Loucy (cell line): ENCODE measurements around the gene ST3GAL3.

Source experiments
- EZH2phosphoT487 ChIP-seq: fragments of 200-600 bp; IDR thresholded peaks from 2 replicates; pipeline ENCODE4 v1.6.1; 2018; ENCODE audit warnings: antibody characterized with exemption, mild to moderate bottlenecking, moderate library complexity, borderline replicate concordance
- TF ChIP-seq, protein P1 (sequence below): fragments of 200-600 bp; sonication (generic); conservative IDR thresholded peaks from 2 replicates; pipeline ENCODE4 v1.5.1; 2014; ENCODE audit warnings: mild to moderate bottlenecking, antibody characterized with exemption, low read length

DNA sequence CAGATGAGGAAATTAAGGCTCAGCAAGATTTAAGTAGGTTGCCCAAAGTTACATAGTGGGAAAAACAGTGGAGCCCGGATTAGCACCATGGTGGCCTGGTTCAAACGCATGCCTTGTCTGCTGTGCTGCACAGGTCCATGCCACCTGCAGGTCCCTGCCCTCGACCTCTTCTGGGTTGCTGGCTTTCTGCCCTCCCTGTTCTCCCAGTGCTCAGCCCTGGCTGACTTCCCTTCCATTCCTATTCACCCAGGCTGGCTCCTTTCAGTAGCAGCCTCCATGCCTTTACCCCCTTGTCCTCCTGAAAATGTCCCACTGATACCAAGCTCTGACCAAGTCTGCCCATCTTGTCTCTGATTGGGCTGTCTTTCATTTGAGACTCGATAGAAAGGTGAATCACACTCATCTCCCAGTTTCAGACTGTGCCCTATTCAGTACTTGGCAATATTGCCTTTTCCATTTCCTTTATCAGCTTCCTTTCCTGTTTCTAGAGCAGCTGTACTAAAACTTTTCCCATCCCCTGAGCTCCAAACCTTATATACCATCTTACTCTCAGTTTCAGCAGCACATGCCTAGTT, 75.8 kb downstream of the ST3GAL3 start:
- TF ChIP-seq, protein P1, sequence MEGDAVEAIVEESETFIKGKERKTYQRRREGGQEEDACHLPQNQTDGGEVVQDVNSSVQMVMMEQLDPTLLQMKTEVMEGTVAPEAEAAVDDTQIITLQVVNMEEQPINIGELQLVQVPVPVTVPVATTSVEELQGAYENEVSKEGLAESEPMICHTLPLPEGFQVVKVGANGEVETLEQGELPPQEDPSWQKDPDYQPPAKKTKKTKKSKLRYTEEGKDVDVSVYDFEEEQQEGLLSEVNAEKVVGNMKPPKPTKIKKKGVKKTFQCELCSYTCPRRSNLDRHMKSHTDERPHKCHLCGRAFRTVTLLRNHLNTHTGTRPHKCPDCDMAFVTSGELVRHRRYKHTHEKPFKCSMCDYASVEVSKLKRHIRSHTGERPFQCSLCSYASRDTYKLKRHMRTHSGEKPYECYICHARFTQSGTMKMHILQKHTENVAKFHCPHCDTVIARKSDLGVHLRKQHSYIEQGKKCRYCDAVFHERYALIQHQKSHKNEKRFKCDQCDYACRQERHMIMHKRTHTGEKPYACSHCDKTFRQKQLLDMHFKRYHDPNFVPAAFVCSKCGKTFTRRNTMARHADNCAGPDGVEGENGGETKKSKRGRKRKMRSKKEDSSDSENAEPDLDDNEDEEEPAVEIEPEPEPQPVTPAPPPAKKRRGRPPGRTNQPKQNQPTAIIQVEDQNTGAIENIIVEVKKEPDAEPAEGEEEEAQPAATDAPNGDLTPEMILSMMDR = no peak
- TF ChIP-seq EZH2phosphoT487 = no peak
